ENCODE results near the gene CPEB1. TPM values are rescaled to one million over a fixed set of nuclear protein-coding genes. Genes with fewer than 3 reads are reported as not detected.
"Not testable (repeated sequence)": the region's sequence is repeated elsewhere in the genome, so short reads cannot be mapped to it uniquely, and the experiment has no call there.

Gene CPEB1
- total RNA-seq, 1 donor from 2014 or later = 15.4 TPM

GRCh38 chr15:82530006-82530405 is 117.2 kb downstream of the CPEB1 start:
- no peak for TF ChIP-seq CTCF (IDR thresholded peaks at IDR 0.05; ENCODE audit: insufficient read depth, low read depth, low read length)
- no peak for TF ChIP-seq EZH2 (IDR thresholded peaks at IDR 0.05; ENCODE audit: insufficient read depth, low read length)

GRCh38 chr15:82513587-82513986 is 133.6 kb downstream of the CPEB1 start:
- not testable (repeated sequence) for H3K4me3 ChIP-seq (ENCODE audit: insufficient read depth, low read depth, low read length); H3K4me1 ChIP-seq (ENCODE audit: insufficient read depth, low read length); H3K27ac ChIP-seq (ENCODE audit: low read depth, low read length); H3K4me3 Mint-ChIP-seq (ENCODE audit: unreplicated experiment); H3K36me3 ChIP-seq (ENCODE audit: insufficient read depth, low read length); H3K79me2 ChIP-seq (ENCODE audit: insufficient read depth, low read length); H3K9me3 Mint-ChIP-seq (ENCODE audit: unreplicated experiment); H2AFZ ChIP-seq (ENCODE audit: low read depth, low read length); FAIRE-seq; H3K4me2 ChIP-seq (ENCODE audit: low read length); H3K36me3 Mint-ChIP-seq (ENCODE audit: low read depth, unreplicated experiment); H3K9me3 ChIP-seq (ENCODE audit: insufficient read depth, low read depth, low read length); DNase-seq (ENCODE audit: low read depth); H3K27ac Mint-ChIP-seq (ENCODE audit: unreplicated experiment); H3K9ac ChIP-seq (ENCODE audit: low read length); H4K20me1 ChIP-seq (ENCODE audit: insufficient read depth, low read length); H3K27me3 ChIP-seq (ENCODE audit: insufficient read depth, low read length); H3K27me3 Mint-ChIP-seq (ENCODE audit: low read depth, unreplicated experiment); H3K4me1 Mint-ChIP-seq (ENCODE audit: low read depth, unreplicated experiment)

More at GRCh38 chr15:82530006-82530405, 117.2 kb downstream of the CPEB1 start:
- no peaks in the 10 kb centered on the region for H3K9me3 ChIP-seq (ENCODE audit: insufficient read depth, low read depth, low read length)
- Mint-ChIP-seq H3K4me3 (ENCODE audit: unreplicated experiment) (no peak overlapping the region), H3K27ac (ENCODE audit: unreplicated experiment) (no peak overlapping the region), H3K9me3 (ENCODE audit: unreplicated experiment) (no peaks in the 10 kb centered on the region), H3K4me1 (ENCODE audit: low read depth, unreplicated experiment) (peaks cover 7% of the 10 kb centered on the region), H3K36me3 (ENCODE audit: low read depth, unreplicated experiment) (peaks cover 8% of the 10 kb centered on the region), H3K27me3 (ENCODE audit: low read depth, unreplicated experiment) (no peaks in the 10 kb centered on the region)
- FAIRE-seq = no peak
- H3K27me3 ChIP-seq (ENCODE audit: insufficient read depth, low read length) = peaks cover 2% of the 10 kb centered on the region
- DNase-seq (ENCODE audit: low read depth) = no peak
- H3K4me3 ChIP-seq (ENCODE audit: insufficient read depth, low read depth, low read length) = no peak overlapping the region
- no peak overlapping the region for H3K9ac ChIP-seq (ENCODE audit: low read length)
- H3K4me2 ChIP-seq (ENCODE audit: low read length) = no peak overlapping the region
- H4K20me1 ChIP-seq (ENCODE audit: insufficient read depth, low read length) = peaks cover 14% of the 10 kb centered on the region
- no peaks in the 10 kb centered on the region for H3K4me1 ChIP-seq (ENCODE audit: insufficient read depth, low read length)
- peaks cover 6% of the 10 kb centered on the region for H3K36me3 ChIP-seq (ENCODE audit: insufficient read depth, low read length)
- no peaks in the 10 kb centered on the region for H3K79me2 ChIP-seq (ENCODE audit: insufficient read depth, low read length)
- H2AFZ ChIP-seq (ENCODE audit: low read depth, low read length) = no peak overlapping the region
- no peak overlapping the region for H3K27ac ChIP-seq (ENCODE audit: low read depth, low read length)

- not testable (repeated sequence) for H3K9me3 ChIP-seq (ENCODE audit: insufficient read depth, low read depth, low read length); H2AFZ ChIP-seq (ENCODE audit: low read depth, low read length); H3K27me3 ChIP-seq (ENCODE audit: insufficient read depth, low read length); H3K9me3 Mint-ChIP-seq (ENCODE audit: unreplicated experiment); H3K79me2 ChIP-seq (ENCODE audit: insufficient read depth, low read length); H3K4me3 ChIP-seq (ENCODE audit: insufficient read depth, low read depth, low read length); H3K36me3 Mint-ChIP-seq (ENCODE audit: low read depth, unreplicated experiment); H3K4me1 Mint-ChIP-seq (ENCODE audit: low read depth, unreplicated experiment); H3K36me3 ChIP-seq (ENCODE audit: insufficient read depth, low read length); H3K4me3 Mint-ChIP-seq (ENCODE audit: unreplicated experiment); H3K4me2 ChIP-seq (ENCODE audit: low read length); DNase-seq (ENCODE audit: low read depth); H3K27ac ChIP-seq (ENCODE audit: low read depth, low read length); H3K4me1 ChIP-seq (ENCODE audit: insufficient read depth, low read length); H3K27ac Mint-ChIP-seq (ENCODE audit: unreplicated experiment); FAIRE-seq; H3K9ac ChIP-seq (ENCODE audit: low read length); H3K27me3 Mint-ChIP-seq (ENCODE audit: low read depth, unreplicated experiment); H4K20me1 ChIP-seq (ENCODE audit: insufficient read depth, low read length)
Measured at GRCh38 chr15:82507693-82508092, 139.5 kb downstream of the CPEB1 start.

GRCh38 chr15:82507087-82507486 is 140.1 kb downstream of the CPEB1 start:
- H3K27ac Mint-ChIP-seq (ENCODE audit: unreplicated experiment); H3K9me3 Mint-ChIP-seq (ENCODE audit: unreplicated experiment); H3K27me3 Mint-ChIP-seq (ENCODE audit: low read depth, unreplicated experiment); H3K79me2 ChIP-seq (ENCODE audit: insufficient read depth, low read length); FAIRE-seq; DNase-seq (ENCODE audit: low read depth); H3K9me3 ChIP-seq (ENCODE audit: insufficient read depth, low read depth, low read length); H3K27ac ChIP-seq (ENCODE audit: low read depth, low read length); H3K27me3 ChIP-seq (ENCODE audit: insufficient read depth, low read length); H3K4me1 ChIP-seq (ENCODE audit: insufficient read depth, low read length); H3K36me3 ChIP-seq (ENCODE audit: insufficient read depth, low read length); H4K20me1 ChIP-seq (ENCODE audit: insufficient read depth, low read length); H3K4me3 Mint-ChIP-seq (ENCODE audit: unreplicated experiment); H2AFZ ChIP-seq (ENCODE audit: low read depth, low read length); H3K4me1 Mint-ChIP-seq (ENCODE audit: low read depth, unreplicated experiment); H3K4me3 ChIP-seq (ENCODE audit: insufficient read depth, low read depth, low read length); H3K4me2 ChIP-seq (ENCODE audit: low read length); H3K36me3 Mint-ChIP-seq (ENCODE audit: low read depth, unreplicated experiment); H3K9ac ChIP-seq (ENCODE audit: low read length): not testable (repeated sequence)

GRCh38 chr15:82505842-82506241 is 141.3 kb downstream of the CPEB1 start:
- H3K27ac Mint-ChIP-seq (ENCODE audit: unreplicated experiment); H3K4me2 ChIP-seq (ENCODE audit: low read length); FAIRE-seq; H3K36me3 Mint-ChIP-seq (ENCODE audit: low read depth, unreplicated experiment); H3K9me3 Mint-ChIP-seq (ENCODE audit: unreplicated experiment); H3K9me3 ChIP-seq (ENCODE audit: insufficient read depth, low read depth, low read length); H3K27me3 Mint-ChIP-seq (ENCODE audit: low read depth, unreplicated experiment); H3K4me1 ChIP-seq (ENCODE audit: insufficient read depth, low read length); H3K9ac ChIP-seq (ENCODE audit: low read length); H4K20me1 ChIP-seq (ENCODE audit: insufficient read depth, low read length); H3K79me2 ChIP-seq (ENCODE audit: insufficient read depth, low read length); H3K4me3 Mint-ChIP-seq (ENCODE audit: unreplicated experiment); H3K36me3 ChIP-seq (ENCODE audit: insufficient read depth, low read length); H3K27ac ChIP-seq (ENCODE audit: low read depth, low read length); H3K27me3 ChIP-seq (ENCODE audit: insufficient read depth, low read length); H3K4me3 ChIP-seq (ENCODE audit: insufficient read depth, low read depth, low read length); H3K4me1 Mint-ChIP-seq (ENCODE audit: low read depth, unreplicated experiment); H2AFZ ChIP-seq (ENCODE audit: low read depth, low read length); DNase-seq (ENCODE audit: low read depth): not testable (repeated sequence)
